GM10266 (cell line): Measurements from ENCODE around the gene LRFN4.

Source experiments
- DNase-seq: peaks from one replicate; pipeline ENCODE4 v3.0.0; 2012; ENCODE audit errors: extremely low spot score
- CTCF ChIP-seq: IDR thresholded peaks from 2 replicates; pipeline ENCODE4 v1.5.1; 2012; ENCODE audit warnings: mild to moderate bottlenecking, low read depth; ENCODE audit not compliant: control insufficient read depth, insufficient read depth; ENCODE audit errors: missing control alignments

Gene LRFN4

GRCh38 chr11:66845143-66845875, 11.6 kb upstream of the LRFN4 start:
- no peak for TF ChIP-seq CTCF
- no peak for DNase-seq

GRCh38 chr11:66845876-66846212, 11.0 kb upstream of the LRFN4 start:
- DNase-seq: no peak
- no peak for TF ChIP-seq CTCF

GRCh38 chr11:66846671-66847091, 10.2 kb upstream of the LRFN4 start:
- DNase-seq: no peak
- TF ChIP-seq CTCF: no peak

GRCh38 chr11:66847461-66848232, 9.2 kb upstream of the LRFN4 start:
- no peak for DNase-seq

GRCh38 chr11:66848671-66849500, 8.0 kb upstream of the LRFN4 start:
- TF ChIP-seq CTCF: no peak
- DNase-seq: no peak

More at GRCh38 chr11:66847461-66848232, 9.2 kb upstream of the LRFN4 start:
- no peak for TF ChIP-seq CTCF

- DNase-seq: no peak
- TF ChIP-seq CTCF: no peak
Observed at GRCh38 chr11:66849501-66850234, 7.2 kb upstream of the LRFN4 start.
